Peyer's patch (tissue), 4 donors: ENCODE data around the gene STK10. TPM values are rescaled to one million over a fixed set of nuclear protein-coding genes. Genes with fewer than 3 reads are reported as not detected.

Experiments used
- DNase-seq, 3 donors: peaks; one replicate each; pipeline ENCODE4 v3.0.0-alpha.2; 2017 to 2019
- H3K27ac ChIP-seq, 4 donors: fragments of 200-600 bp; sonication (generic); one replicate each; pipeline ENCODE4 v1.5.1; 2016 to 2019
- H3K27me3 ChIP-seq, 2 donors: fragments of 200-600 bp; sonication (generic); one replicate each; pipeline ENCODE4 v1.5.1; 2019
- H3K36me3 ChIP-seq, 3 donors: fragments of 200-600 bp; sonication (generic); one replicate each; pipeline ENCODE4 v1.5.1; 2016 to 2019
- H3K4me1 ChIP-seq, 4 donors: fragments of 200-600 bp; sonication (generic); one replicate each; pipeline ENCODE4 v1.5.1; 2016 to 2019
- H3K4me3 ChIP-seq, 4 donors: fragments of 200-600 bp; sonication (generic); 1 replicate in 3 of 4; 2 replicates in 1 of 4; pipeline ENCODE4 v1.5.1; 2016 to 2019; ENCODE audit warnings: mild to moderate bottlenecking in 1 of 4
- H3K9me3 ChIP-seq, 4 donors: fragments of 200-600 bp; sonication (generic); one replicate each; pipeline ENCODE4 v1.5.1; 2016 to 2019; ENCODE audit warnings: mild to moderate bottlenecking in 1 of 4
- POLR2A ChIP-seq, 2 donors: fragments of 450-650 bp; IDR thresholded peaks; one replicate each; pipeline ENCODE4 v1.5.1; 2017; ENCODE audit warnings: antibody characterized with exemption in 2 of 2, mild to moderate bottlenecking in 2 of 2, moderate library complexity in 2 of 2
- total RNA-seq, 4 donors: library from RNA; depleted of rRNA; stranded (reverse); fragments of >200 nt; gene quantifications; one replicate each; pipeline ENCODE4 v1.1.0, GENCODE V29; 2016
- TF ChIP-seq, protein P1 (sequence below), 6 experiments: fragments of 450-650 bp in 4 of 6; fragments of 200-600 bp in 2 of 6; sonication (generic) in 1 of 6; IDR thresholded peaks; one replicate each; pipeline ENCODE4 v1.5.1; 2017 to 2019; ENCODE audit warnings: antibody characterized with exemption in 6 of 6, mild to moderate bottlenecking in 3 of 6, moderate library complexity in 1 of 6

The STK10 gene
- total RNA-seq, 4 donors from 2014 or later = 26.3 to 202 (median 68.1) TPM

DNA sequence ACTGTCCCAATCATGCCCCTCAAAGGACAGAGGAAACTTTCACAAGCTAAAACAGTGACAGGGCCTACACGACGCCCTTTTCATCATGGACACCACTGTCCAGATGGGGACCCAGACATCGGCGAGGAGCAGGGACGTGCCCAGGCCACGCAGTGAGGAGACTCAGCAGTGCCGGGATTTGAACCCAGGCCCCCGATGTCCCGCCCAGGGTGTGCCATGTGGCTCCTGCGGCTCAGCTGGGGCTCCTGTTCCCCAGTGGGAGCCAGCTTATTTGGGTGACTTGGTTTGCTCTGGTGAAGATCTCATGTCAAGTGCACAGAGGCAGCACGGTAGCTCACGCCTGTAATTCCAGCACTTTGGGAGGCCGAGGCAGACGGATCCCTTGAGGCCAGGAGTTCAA lies 82.2 kb downstream of the STK10 start:
- no peaks in the 10 kb centered on the region for H3K9me3 ChIP-seq
- TF ChIP-seq, protein P1, sequence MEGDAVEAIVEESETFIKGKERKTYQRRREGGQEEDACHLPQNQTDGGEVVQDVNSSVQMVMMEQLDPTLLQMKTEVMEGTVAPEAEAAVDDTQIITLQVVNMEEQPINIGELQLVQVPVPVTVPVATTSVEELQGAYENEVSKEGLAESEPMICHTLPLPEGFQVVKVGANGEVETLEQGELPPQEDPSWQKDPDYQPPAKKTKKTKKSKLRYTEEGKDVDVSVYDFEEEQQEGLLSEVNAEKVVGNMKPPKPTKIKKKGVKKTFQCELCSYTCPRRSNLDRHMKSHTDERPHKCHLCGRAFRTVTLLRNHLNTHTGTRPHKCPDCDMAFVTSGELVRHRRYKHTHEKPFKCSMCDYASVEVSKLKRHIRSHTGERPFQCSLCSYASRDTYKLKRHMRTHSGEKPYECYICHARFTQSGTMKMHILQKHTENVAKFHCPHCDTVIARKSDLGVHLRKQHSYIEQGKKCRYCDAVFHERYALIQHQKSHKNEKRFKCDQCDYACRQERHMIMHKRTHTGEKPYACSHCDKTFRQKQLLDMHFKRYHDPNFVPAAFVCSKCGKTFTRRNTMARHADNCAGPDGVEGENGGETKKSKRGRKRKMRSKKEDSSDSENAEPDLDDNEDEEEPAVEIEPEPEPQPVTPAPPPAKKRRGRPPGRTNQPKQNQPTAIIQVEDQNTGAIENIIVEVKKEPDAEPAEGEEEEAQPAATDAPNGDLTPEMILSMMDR (IDR thresholded peaks at IDR 0.05) = no peak
- TF ChIP-seq POLR2A (IDR thresholded peaks at IDR 0.05) = no peak
- peak in 1 of 3 donors; percentile 28 for DNase-seq
- H3K4me3 ChIP-seq = no peak overlapping the region
- H3K36me3 ChIP-seq = peaks cover 0 to 38% (median 0%) of the 10 kb centered on the region in 3 donors
- no peaks in the 10 kb centered on the region for H3K27me3 ChIP-seq
- H3K27ac ChIP-seq = no peak overlapping the region
- peaks cover 0 to 29% (median 12%) of the 10 kb centered on the region in 4 donors for H3K4me1 ChIP-seq

DNA sequence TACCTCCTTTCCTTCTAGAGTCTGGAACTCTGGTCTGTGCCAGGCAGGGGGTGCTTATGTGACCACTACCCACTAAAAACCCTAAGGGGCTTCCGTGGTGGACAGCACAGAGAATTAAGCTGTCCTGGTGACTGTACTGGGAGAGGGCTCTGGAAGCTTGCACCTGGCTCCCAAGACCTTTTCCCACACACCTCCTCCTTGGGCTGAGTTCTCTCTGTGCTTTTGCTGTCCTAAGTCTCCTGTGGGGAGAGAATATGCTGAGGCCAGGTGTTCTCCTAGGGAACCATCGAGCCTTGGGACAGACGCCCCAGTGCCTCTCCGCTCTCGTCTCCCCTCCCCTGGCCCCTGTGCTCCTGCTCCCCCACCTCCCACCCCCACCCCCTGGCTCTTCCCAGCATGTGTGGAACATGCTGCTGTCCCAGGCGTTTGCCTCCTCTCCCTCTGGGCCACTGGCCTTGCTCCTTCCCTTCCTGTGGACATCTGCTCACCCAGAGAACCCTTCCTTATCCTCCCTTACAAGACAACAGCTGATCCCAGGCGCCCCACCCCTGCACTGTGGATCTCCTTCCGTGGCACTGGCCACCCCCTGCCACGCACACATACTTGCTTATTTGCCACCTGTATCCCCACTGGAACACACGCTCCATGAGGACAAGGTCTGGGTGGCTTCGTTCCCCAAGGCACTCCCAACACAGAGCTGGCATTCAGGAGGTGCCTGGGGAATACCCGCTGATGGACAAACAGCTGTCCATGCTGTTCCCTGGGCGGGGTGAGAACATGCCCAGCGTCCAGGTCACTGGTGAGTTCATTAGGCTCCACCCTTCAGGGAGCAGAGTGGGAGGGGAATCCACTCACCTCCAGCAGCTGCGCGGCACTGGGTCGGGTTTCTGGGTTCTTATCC lies 83.0 kb downstream of the STK10 start:
- Histone ChIP-seq H3K4me3 (no peak overlapping the region), H3K27me3 (no peaks in the 10 kb centered on the region), H3K9me3 (no peaks in the 10 kb centered on the region), H3K4me1 (peaks cover 0 to 24% (median 6%) of the 10 kb centered on the region in 4 donors), H3K36me3 (peaks cover 0 to 38% (median 0%) of the 10 kb centered on the region in 3 donors), H3K27ac (no peak overlapping the region)
- TF ChIP-seq POLR2A (IDR thresholded peaks at IDR 0.05) = no peak
- TF ChIP-seq, protein P1 (IDR thresholded peaks at IDR 0.05) = no peak
- DNase-seq = no peak

DNA sequence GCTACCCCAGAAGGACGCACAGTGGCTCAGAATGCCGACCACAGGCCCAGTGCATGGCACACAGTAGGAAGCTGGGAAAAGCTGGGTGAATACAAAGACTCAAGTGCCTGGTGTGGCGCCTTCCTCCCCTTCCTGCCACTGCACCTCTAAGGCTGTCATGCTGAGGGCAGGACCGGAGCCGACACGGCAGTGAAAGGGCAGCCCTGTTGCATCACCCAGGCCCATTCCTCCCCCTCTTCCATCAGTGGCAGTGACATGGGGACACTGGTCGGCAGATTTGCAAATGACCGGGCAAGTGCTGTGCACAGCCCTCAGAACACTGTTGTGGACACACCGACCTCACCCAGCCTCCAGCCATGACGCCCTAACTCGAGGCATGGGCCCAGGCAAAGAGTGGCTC lies 84.0 kb downstream of the STK10 start:
- H3K4me3 ChIP-seq = no peak overlapping the region
- H3K27ac ChIP-seq = no peak overlapping the region
- TF ChIP-seq, protein P1 (IDR thresholded peaks at IDR 0.05) = no peak
- no peak for TF ChIP-seq POLR2A (IDR thresholded peaks at IDR 0.05)
- peaks cover 0 to 38% (median 0%) of the 10 kb centered on the region in 3 donors for H3K36me3 ChIP-seq
- DNase-seq = no peak
- H3K4me1 ChIP-seq = peaks cover 0 to 24% (median 6%) of the 10 kb centered on the region in 4 donors
- H3K27me3 ChIP-seq = no peaks in the 10 kb centered on the region
- H3K9me3 ChIP-seq = no peaks in the 10 kb centered on the region

DNA sequence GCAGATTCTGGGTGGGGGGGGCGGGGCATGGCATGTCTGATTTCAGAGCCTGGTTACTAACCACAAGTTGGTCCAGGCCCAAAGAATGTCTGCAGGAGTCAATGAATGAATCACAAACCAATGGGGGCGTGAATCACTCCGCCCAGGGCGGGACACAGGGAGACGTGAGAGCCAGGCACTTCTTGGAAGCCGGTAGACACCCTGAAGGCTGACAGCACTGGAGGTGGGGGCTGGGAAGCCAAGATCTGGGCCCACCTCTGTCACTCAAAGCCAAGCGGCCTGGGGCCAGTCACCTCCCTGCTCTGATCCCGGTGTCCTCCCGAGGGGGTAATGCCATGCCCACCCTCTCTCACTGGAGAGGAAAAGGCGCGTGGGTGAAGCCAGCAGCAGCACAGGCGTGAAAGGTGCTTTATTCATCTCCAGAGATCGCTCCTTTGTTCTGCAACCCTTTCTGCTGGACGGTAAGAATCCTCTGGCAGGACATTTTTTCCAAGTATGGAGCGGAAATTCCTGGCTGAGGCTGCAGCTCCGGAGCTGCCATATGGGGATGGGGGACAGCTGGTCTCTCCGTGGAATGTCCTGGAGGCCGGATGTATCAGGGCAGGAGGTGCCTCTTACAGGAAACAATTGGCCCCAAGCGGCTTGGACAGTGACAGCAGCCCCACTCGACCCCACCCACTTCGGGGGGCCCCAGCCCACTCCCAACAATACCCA lies 85.0 kb downstream of the STK10 start:
- Histone ChIP-seq H3K4me1 (peaks cover 0 to 24% (median 6%) of the 10 kb centered on the region in 4 donors), H3K36me3 (peaks cover 0 to 38% (median 0%) of the 10 kb centered on the region in 3 donors), H3K27ac (peak overlapping the region in 1 of 4 donors; percentile 47), H3K27me3 (no peaks in the 10 kb centered on the region), H3K9me3 (no peaks in the 10 kb centered on the region), H3K4me3 (no peak overlapping the region)
- DNase-seq = no peak
- no peak for TF ChIP-seq POLR2A (IDR thresholded peaks at IDR 0.05)
- TF ChIP-seq, protein P1 (IDR thresholded peaks at IDR 0.05) = no peak

DNA sequence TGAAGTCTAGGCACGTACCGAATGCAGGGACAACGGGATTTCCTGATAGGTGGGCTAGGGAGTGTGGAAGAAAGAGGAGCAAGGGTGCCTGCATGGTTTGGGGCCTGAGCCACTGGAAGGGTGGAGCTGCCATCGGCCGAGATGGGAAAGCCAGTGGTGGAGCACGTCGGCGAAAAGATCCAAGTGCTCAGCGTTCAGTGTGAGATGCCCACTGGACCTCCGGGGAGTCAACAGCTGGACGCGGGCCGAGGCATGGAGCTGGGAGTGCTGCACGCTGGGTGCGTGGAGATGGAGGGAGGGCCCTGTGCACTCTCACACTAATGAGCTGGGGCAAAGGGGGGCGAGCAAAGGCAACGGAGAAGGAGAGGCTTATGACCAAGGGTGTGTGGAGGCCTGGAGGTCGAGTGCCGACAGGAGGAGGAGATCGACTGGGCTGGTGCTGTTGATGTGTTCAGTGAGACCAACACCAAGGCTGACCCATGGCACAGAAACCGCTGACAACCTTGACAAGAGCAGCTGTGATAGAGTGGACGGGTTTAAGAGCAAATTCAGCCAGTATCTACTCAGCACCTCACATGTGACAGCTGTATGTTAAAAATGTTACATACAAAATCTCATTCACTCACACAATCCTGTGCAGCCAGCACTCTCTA lies 85.7 kb downstream of the STK10 start:
- Histone ChIP-seq H3K9me3 (no peaks in the 10 kb centered on the region), H3K36me3 (peaks cover 0 to 38% (median 0%) of the 10 kb centered on the region in 3 donors), H3K4me3 (no peak overlapping the region), H3K27me3 (no peaks in the 10 kb centered on the region), H3K4me1 (peaks cover 0 to 22% (median 6%) of the 10 kb centered on the region in 4 donors), H3K27ac (no peak overlapping the region)
- no peak for DNase-seq
- TF ChIP-seq, protein P1 (IDR thresholded peaks at IDR 0.05) = no peak
